Upper lobe of left lung (tissue), 4 donors: ENCODE data around the gene RNF111.

ENCODE experiments used
- CTCF ChIP-seq, 6 experiments: fragments of 450-650 bp in 4 of 6; fragments of 200-600 bp in 2 of 6; sonication (generic) in 2 of 6; IDR thresholded peaks; one replicate each; pipeline ENCODE4 v1.5.1; 2016 to 2019; ENCODE audit warnings: antibody characterized with exemption in 6 of 6
- EP300 ChIP-seq, 4 donors: sonication (generic); formaldehyde crosslinking; IDR thresholded peaks; one replicate each; pipeline ENCODE4 v1.5.1; 2017; ENCODE audit warnings: antibody characterized with exemption in 4 of 4, control low read depth in 2 of 4
- POLR2A ChIP-seq, 4 donors: fragments of 450-650 bp; IDR thresholded peaks; one replicate each; pipeline ENCODE4 v1.5.1; 2016 to 2017; ENCODE audit warnings: antibody characterized with exemption in 4 of 4, mild to moderate bottlenecking in 2 of 4

- TF ChIP-seq CTCF (IDR thresholded peaks at IDR 0.05), result no peak
- TF ChIP-seq POLR2A (IDR thresholded peaks at IDR 0.05), result no peak
- no peak for TF ChIP-seq EP300 (IDR thresholded peaks at IDR 0.05)
These were observed 61.4 kb downstream of the RNF111 start for GRCh38 chr15:59048897-59049296.
